ENCODE data around the gene GAL3ST1. TPM values are rescaled to one million over a fixed set of nuclear protein-coding genes. Genes with fewer than 3 reads are reported as not detected.
"Not testable (repeated sequence)": the region's sequence is repeated elsewhere in the genome, so short reads cannot be mapped to it uniquely, and the experiment has no call there.

GAL3ST1 gene
- not detected in 2 replicates for total RNA-seq (ENCODE audit: low replicate concordance)

- H3K4me3 ChIP-seq (ENCODE audit: low read depth, low read length) = no peak within 1 kb of the TSS
- no peak for TF ChIP-seq CTCF (IDR thresholded peaks at IDR 0.05; ENCODE audit: insufficient read depth, low read length)
- DNase-seq (ENCODE audit: low read depth) = no peak
Observed at GRCh38 chr22:30574095-30574981, at the start of gene GAL3ST1. TSS of gene GAL3ST1 (minus strand) at chr22:30574665. CDS start at chr22:30557392, 17,273 bp downstream.

- DNase-seq (ENCODE audit: low read depth); H3K4me3 ChIP-seq (ENCODE audit: low read depth, low read length): not testable (repeated sequence)
Observed at GRCh38 chr22:30619909-30620308, 45.4 kb upstream of the GAL3ST1 start.

- H3K4me3 ChIP-seq (ENCODE audit: low read depth, low read length) = no peak overlapping the region
- TF ChIP-seq CTCF (IDR thresholded peaks at IDR 0.05; ENCODE audit: insufficient read depth, low read length) = no peak
- no peak for DNase-seq (ENCODE audit: low read depth)
Observed at GRCh38 chr22:30617819-30618218, 43.4 kb upstream of the GAL3ST1 start.

GRCh38 chr22:30615543-30615954 lies 41.1 kb upstream of the GAL3ST1 start:
- no peak for DNase-seq (ENCODE audit: low read depth)
- H3K4me3 ChIP-seq (ENCODE audit: low read depth, low read length) = no peak overlapping the region
- TF ChIP-seq CTCF (IDR thresholded peaks at IDR 0.05; ENCODE audit: insufficient read depth, low read length) = no peak

GRCh38 chr22:30614879-30615278 lies 40.4 kb upstream of the GAL3ST1 start:
- no peak for DNase-seq (ENCODE audit: low read depth)
- no peak for TF ChIP-seq CTCF (IDR thresholded peaks at IDR 0.05; ENCODE audit: insufficient read depth, low read length)
- no peak overlapping the region for H3K4me3 ChIP-seq (ENCODE audit: low read depth, low read length)

- H3K4me3 ChIP-seq (ENCODE audit: low read depth, low read length) = no peak overlapping the region
- no peak for DNase-seq (ENCODE audit: low read depth)
- no peak for TF ChIP-seq CTCF (IDR thresholded peaks at IDR 0.05; ENCODE audit: insufficient read depth, low read length)
Observed at GRCh38 chr22:30614268-30614667, 39.8 kb upstream of the GAL3ST1 start.

GRCh38 chr22:30612789-30613188 lies 38.3 kb upstream of the GAL3ST1 start:
- TF ChIP-seq CTCF (IDR thresholded peaks at IDR 0.05; ENCODE audit: insufficient read depth, low read length) = no peak
- H3K4me3 ChIP-seq (ENCODE audit: low read depth, low read length) = no peak overlapping the region
- DNase-seq (ENCODE audit: low read depth) = no peak

All from fibroblast of the aortic adventitia (primary cell).